ENCODE measurements around the gene GATD1.

GATD1 gene

DNA sequence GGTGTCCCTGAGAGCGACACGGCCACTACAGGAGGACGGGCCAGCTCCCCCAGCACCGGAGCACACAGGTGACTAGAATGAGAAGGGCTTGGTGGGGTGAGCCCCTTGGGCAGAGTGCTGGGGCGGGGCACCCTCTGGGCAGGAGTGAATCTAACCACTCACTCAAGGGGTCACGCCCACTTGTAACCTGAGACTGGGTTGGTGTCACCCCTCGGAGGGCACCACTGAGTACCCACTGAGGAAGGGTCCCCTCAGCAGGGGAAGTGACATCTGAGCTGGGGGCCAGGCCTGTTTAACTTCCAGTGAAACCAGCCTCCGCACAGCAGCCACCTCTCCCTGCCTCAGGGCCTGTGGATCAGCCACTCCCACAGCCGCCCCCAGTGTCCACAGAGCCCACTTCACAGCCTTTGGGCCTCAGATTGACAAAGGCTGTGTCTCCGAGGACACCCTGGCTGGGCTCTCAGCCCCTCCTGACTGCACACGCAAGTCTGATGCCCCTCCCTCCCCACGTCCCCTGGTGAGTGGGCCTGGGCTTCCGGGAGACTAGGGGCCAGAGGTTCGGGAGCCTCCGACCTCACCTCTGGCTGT is 5.6 kb downstream of the GATD1 start:
- in situ Hi-C loops (cut with MboI; ENCODE audit: low pct_unique_long_range_greater_than_20kb, low sequenced_read_pairs, unreplicated experiment) = no loop called here
- TF ChIP-seq, protein P1, sequence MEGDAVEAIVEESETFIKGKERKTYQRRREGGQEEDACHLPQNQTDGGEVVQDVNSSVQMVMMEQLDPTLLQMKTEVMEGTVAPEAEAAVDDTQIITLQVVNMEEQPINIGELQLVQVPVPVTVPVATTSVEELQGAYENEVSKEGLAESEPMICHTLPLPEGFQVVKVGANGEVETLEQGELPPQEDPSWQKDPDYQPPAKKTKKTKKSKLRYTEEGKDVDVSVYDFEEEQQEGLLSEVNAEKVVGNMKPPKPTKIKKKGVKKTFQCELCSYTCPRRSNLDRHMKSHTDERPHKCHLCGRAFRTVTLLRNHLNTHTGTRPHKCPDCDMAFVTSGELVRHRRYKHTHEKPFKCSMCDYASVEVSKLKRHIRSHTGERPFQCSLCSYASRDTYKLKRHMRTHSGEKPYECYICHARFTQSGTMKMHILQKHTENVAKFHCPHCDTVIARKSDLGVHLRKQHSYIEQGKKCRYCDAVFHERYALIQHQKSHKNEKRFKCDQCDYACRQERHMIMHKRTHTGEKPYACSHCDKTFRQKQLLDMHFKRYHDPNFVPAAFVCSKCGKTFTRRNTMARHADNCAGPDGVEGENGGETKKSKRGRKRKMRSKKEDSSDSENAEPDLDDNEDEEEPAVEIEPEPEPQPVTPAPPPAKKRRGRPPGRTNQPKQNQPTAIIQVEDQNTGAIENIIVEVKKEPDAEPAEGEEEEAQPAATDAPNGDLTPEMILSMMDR (IDR thresholded peaks at IDR 0.05; ENCODE audit: extremely low read depth, insufficient read depth, missing control alignments) = no peak
- no peak for DNase-seq (ENCODE audit: low spot score)

GRCh38 chr11:770642-771616 is 6.4 kb downstream of the GATD1 start:
- no peak for DNase-seq (ENCODE audit: low spot score)
- TF ChIP-seq, protein P1 (IDR thresholded peaks at IDR 0.05; ENCODE audit: extremely low read depth, insufficient read depth, missing control alignments) = no peak
- in situ Hi-C loops (cut with MboI; ENCODE audit: low pct_unique_long_range_greater_than_20kb, low sequenced_read_pairs, unreplicated experiment) = no loop called here

- TF ChIP-seq, protein P1 (IDR thresholded peaks at IDR 0.05; ENCODE audit: extremely low read depth, insufficient read depth, missing control alignments) = no peak
- in situ Hi-C loops (cut with MboI; ENCODE audit: low pct_unique_long_range_greater_than_20kb, low sequenced_read_pairs, unreplicated experiment) = no loop called here
These were observed 7.2 kb downstream of the GATD1 start for GRCh38 chr11:769887-770641.

GRCh38 chr11:767238-767637 is 10.0 kb downstream of the GATD1 start:
- in situ Hi-C loops (cut with MboI; ENCODE audit: low pct_unique_long_range_greater_than_20kb, low sequenced_read_pairs, unreplicated experiment) = no loop called here
- TF ChIP-seq, protein P1 (IDR thresholded peaks at IDR 0.05; ENCODE audit: extremely low read depth, insufficient read depth, missing control alignments) = no peak
- no peak for DNase-seq (ENCODE audit: low spot score)

More at GRCh38 chr11:769887-770641, 7.2 kb downstream of the GATD1 start:
- DNase-seq (ENCODE audit: low spot score) = no peak

DNA sequence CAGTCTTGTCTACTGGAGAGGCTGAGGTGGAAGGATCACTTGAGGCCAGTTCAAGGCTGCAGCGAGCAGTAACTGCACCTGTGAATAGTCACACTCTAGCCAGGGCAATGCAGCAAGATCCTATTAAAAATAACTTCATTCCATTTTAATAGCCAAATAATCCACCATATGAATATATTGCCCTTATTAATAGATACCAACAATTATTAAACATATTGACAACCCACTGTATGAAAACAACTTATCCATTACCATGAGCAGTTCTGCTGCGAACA is 10.4 kb downstream of the GATD1 start:
- in situ Hi-C loops (cut with MboI; ENCODE audit: low pct_unique_long_range_greater_than_20kb, low sequenced_read_pairs, unreplicated experiment) = no loop called here
- DNase-seq (ENCODE audit: low spot score) = no peak
- TF ChIP-seq, protein P1 (IDR thresholded peaks at IDR 0.05; ENCODE audit: extremely low read depth, insufficient read depth, missing control alignments) = no peak

- TF ChIP-seq, protein P1 (IDR thresholded peaks at IDR 0.05; ENCODE audit: extremely low read depth, insufficient read depth, missing control alignments) = no peak
- in situ Hi-C loops (cut with MboI; ENCODE audit: low pct_unique_long_range_greater_than_20kb, low sequenced_read_pairs, unreplicated experiment) = no loop called here
- DNase-seq (ENCODE audit: low spot score) = no peak
These were observed 11.0 kb downstream of the GATD1 start for GRCh38 chr11:766106-766935.
